Loucy (cell line): ENCODE measurements around the gene PKLR.

Experiments used
- H2AFZ ChIP-seq: fragments of 200-600 bp; sonication (generic); 2 replicates; pipeline ENCODE4 v1.6.0; 2016; ENCODE audit warnings: antibody characterized with exemption, mild to moderate bottlenecking, low read length, moderate library complexity
- H3F3A ChIP-seq: fragments of 200-600 bp; 2 replicates; pipeline ENCODE4 v1.6.0; 2016; ENCODE audit warnings: antibody characterized with exemption, low read depth, mild to moderate bottlenecking
- H3K27me3 ChIP-seq: fragments of 200-600 bp; sonication (generic); 2 replicates; pipeline ENCODE4 v1.6.1; 2014; ENCODE audit warnings: low read length, mild to moderate bottlenecking; ENCODE audit not compliant: insufficient read depth, poor library complexity, severe bottlenecking
- H3K36me3 ChIP-seq: fragments of 200-600 bp; sonication (generic); 2 replicates; pipeline ENCODE4 v1.6.1; 2016; ENCODE audit warnings: low read length; ENCODE audit not compliant: insufficient read depth
- H3K4me1 ChIP-seq: fragments of 200-600 bp; sonication (generic); 2 replicates; pipeline ENCODE4 v1.5.1; 2014; ENCODE audit warnings: low read length, mild to moderate bottlenecking; ENCODE audit not compliant: insufficient read depth, poor library complexity, severe bottlenecking
- H3K4me2 ChIP-seq: fragments of 200-600 bp; sonication (generic); 2 replicates; pipeline ENCODE4 v1.6.0; 2014; ENCODE audit warnings: antibody characterized with exemption, low read length, low read depth, mild to moderate bottlenecking; ENCODE audit not compliant: poor library complexity, severe bottlenecking
- H3K4me3 ChIP-seq: fragments of 200-600 bp; sonication (generic); 2 replicates; pipeline ENCODE4 v1.5.1; 2014; ENCODE audit warnings: low read length, mild to moderate bottlenecking, mixed read lengths; ENCODE audit not compliant: poor library complexity, severe bottlenecking
- H3K79me2 ChIP-seq: fragments of 200-600 bp; sonication (generic); 2 replicates; pipeline ENCODE4 v1.6.1; 2014; ENCODE audit warnings: low read length; ENCODE audit not compliant: insufficient read depth
- H3K9ac ChIP-seq: fragments of 200-600 bp; sonication (generic); 2 replicates; pipeline ENCODE4 v1.6.0; 2014; ENCODE audit warnings: mild to moderate bottlenecking, low read depth, low read length, moderate library complexity; ENCODE audit not compliant: poor library complexity, severe bottlenecking
- H3K9me2 ChIP-seq: fragments of 200-600 bp; sonication (generic); replicated peaks from 2 replicates; pipeline ENCODE4 v1.6.1; 2016; ENCODE audit warnings: low read depth, low read length, mixed read lengths
- H3K9me3 ChIP-seq: fragments of 200-600 bp; sonication (generic); 2 replicates; pipeline ENCODE4 v1.6.1; 2014; ENCODE audit warnings: mild to moderate bottlenecking, antibody characterized with exemption, low read length, low read depth; ENCODE audit not compliant: insufficient read depth
- H4K20me1 ChIP-seq: fragments of 200-600 bp; sonication (generic); 2 replicates; pipeline ENCODE4 v1.6.0; 2014; ENCODE audit warnings: antibody characterized with exemption, low read length, mild to moderate bottlenecking; ENCODE audit not compliant: insufficient read depth, poor library complexity, severe bottlenecking
- EZH2phosphoT487 ChIP-seq: fragments of 200-600 bp; IDR thresholded peaks from 2 replicates; pipeline ENCODE4 v1.6.1; 2018; ENCODE audit warnings: antibody characterized with exemption, mild to moderate bottlenecking, moderate library complexity, borderline replicate concordance
- TF ChIP-seq, protein P1 (sequence below): fragments of 200-600 bp; sonication (generic); conservative IDR thresholded peaks from 2 replicates; pipeline ENCODE4 v1.5.1; 2014; ENCODE audit warnings: mild to moderate bottlenecking, antibody characterized with exemption, low read length

Gene PKLR

DNA sequence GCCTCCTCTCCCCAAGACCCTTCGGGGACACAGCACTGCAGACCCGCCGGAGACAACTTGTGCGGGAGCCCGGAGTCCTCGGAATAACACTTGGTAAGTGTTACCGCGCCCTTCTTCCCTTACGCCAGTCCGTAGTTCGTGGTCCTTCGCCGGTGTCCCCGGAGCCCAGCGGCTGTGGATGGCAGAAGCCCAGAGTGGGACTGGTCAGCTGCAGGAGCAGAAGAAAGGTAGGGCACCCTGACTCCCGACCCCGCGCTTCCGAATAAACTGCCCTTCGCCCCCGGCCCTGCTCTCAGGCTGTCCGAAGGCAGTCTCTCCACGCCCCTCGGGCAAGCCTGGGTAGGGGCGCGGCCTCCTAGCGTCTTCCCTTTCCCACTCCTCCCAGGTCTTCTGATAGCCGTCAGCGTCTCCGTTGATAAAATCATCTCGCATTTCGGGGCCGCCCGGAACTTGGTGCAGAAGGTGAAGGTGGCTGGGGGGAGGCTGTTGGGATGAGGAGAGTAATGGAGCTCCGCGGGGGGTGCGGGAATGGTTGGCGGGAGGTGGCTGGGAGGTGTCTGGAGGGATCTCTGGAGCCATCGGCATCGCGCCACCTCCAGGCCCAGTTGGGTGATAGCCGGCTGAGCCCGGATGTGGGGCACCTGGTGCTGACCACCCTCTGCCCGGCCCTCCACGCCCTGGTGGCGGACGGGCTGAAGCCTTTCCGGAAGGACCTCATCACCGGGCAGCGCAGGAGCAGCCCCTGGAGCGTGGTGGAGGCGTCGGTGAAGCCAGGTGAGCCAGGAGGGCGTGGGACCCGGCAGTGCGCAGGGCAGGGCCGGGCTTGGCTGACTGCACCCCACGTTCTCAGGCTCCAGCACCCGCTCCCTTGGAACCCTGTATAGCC lies 23.7 kb upstream of the PKLR start:
- peak overlapping the region; percentile 84 for H2AFZ ChIP-seq
- H3K79me2 ChIP-seq, result peaks cover 10% of the 10 kb centered on the region
- peaks cover 26% of the 10 kb centered on the region for H3K4me1 ChIP-seq
- H3K4me3 ChIP-seq, result peak overlapping the region; percentile 92
- peak overlapping the region; percentile 79 for H3K4me2 ChIP-seq
- peak overlapping the region; percentile 86 for H3K9ac ChIP-seq
- 0 out of 2 replicates have a peak, but pooled peaks cover 6% of the 10 kb centered on the region for H3F3A ChIP-seq
- H4K20me1 ChIP-seq, result peaks cover 9% of the 10 kb centered on the region
- TF ChIP-seq, protein P1, sequence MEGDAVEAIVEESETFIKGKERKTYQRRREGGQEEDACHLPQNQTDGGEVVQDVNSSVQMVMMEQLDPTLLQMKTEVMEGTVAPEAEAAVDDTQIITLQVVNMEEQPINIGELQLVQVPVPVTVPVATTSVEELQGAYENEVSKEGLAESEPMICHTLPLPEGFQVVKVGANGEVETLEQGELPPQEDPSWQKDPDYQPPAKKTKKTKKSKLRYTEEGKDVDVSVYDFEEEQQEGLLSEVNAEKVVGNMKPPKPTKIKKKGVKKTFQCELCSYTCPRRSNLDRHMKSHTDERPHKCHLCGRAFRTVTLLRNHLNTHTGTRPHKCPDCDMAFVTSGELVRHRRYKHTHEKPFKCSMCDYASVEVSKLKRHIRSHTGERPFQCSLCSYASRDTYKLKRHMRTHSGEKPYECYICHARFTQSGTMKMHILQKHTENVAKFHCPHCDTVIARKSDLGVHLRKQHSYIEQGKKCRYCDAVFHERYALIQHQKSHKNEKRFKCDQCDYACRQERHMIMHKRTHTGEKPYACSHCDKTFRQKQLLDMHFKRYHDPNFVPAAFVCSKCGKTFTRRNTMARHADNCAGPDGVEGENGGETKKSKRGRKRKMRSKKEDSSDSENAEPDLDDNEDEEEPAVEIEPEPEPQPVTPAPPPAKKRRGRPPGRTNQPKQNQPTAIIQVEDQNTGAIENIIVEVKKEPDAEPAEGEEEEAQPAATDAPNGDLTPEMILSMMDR, result no peak
- TF ChIP-seq EZH2phosphoT487, result no peak
- H3K36me3 ChIP-seq, result peaks cover 18% of the 10 kb centered on the region; the same call in 1 of the 2 replicates
- no peaks in the 10 kb centered on the region for H3K9me2 ChIP-seq
- H3K27me3 ChIP-seq, result no peaks in the 10 kb centered on the region
- no peaks in the 10 kb centered on the region for H3K9me3 ChIP-seq

DNA sequence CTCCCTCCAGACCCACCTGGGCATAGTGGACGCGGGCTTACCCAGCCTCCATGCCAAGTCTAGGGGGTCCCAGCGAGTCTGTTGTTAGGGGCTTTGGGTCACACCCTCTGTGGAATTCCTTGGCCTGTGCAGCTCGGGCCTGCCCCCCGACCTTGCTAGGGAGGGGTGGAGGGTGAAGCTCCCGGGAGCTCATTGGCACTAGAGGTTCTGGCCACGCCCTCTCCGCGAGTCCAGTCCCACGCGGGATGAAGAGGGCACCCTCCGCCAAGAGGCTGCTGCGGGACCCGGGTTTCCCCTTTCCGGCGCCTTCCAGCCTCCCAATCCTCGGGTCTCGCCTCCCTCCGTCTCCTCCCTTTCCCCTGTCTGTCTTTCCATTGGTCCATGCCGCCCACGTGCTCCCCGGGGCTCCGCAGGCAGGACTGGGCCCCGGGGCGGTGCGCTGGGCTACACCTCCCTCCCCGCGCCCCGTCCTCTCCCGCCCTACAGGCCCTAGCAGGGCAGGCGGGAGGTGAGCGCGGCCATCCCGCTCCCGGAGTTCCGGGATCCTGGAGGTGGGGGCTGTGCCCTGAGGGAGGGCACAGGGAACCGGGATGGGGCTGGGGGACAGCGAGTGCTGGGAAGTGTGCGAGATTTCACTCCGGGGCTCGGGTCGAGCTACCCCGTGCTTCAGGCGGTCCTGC lies 22.9 kb upstream of the PKLR start:
- Histone ChIP-seq H2AFZ (peak overlapping the region; percentile 84), H3K79me2 (peaks cover 10% of the 10 kb centered on the region), H3K27me3 (no peaks in the 10 kb centered on the region), H3K9ac (peak overlapping the region; percentile 86), H3K4me3 (peak overlapping the region; percentile 92), H3K36me3 (peaks cover 23% of the 10 kb centered on the region; the same call in 1 of the 2 replicates), H3K4me1 (peaks cover 26% of the 10 kb centered on the region), H3K9me2 (no peaks in the 10 kb centered on the region), H3K9me3 (no peaks in the 10 kb centered on the region), H3K4me2 (peak overlapping the region; percentile 79), H3F3A (0 out of 2 replicates have a peak, but pooled peaks cover 6% of the 10 kb centered on the region), H4K20me1 (peaks cover 9% of the 10 kb centered on the region)
- TF ChIP-seq EZH2phosphoT487, result no peak
- TF ChIP-seq, protein P1, result no peak

DNA sequence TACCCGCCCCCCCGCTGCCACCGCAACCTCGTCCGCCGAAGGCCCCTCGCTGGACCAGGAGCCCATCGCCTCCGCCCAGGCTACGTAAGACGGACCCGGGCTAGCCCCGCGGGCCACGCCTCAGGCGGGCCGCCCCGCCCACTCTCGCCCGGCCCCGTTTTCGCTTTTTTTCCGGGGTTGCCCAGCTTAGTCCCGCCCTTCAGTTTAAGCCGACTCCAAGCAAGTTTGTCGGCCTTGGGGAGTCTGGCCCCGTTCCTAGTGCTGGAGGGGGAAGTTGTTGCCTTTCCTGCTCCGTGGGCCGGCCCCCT lies 22.4 kb upstream of the PKLR start:
- Histone ChIP-seq H3K79me2 (peaks cover 10% of the 10 kb centered on the region), H3K36me3 (peaks cover 28% of the 10 kb centered on the region; the same call in 1 of the 2 replicates), H3K4me1 (peaks cover 26% of the 10 kb centered on the region), H3K9ac (peak overlapping the region; percentile 86), H2AFZ (peak overlapping the region; percentile 84), H3K27me3 (no peaks in the 10 kb centered on the region), H4K20me1 (peaks cover 13% of the 10 kb centered on the region), H3K4me2 (peak overlapping the region; percentile 79), H3K9me2 (no peaks in the 10 kb centered on the region), H3F3A (0 out of 2 replicates have a peak, but pooled peaks cover 6% of the 10 kb centered on the region), H3K9me3 (no peaks in the 10 kb centered on the region), H3K4me3 (peak overlapping the region; percentile 92)
- TF ChIP-seq, protein P1, result no peak
- TF ChIP-seq EZH2phosphoT487, result no peak
